ENCODE results near the gene DEFB113.
"Not testable (repeated sequence)": the region's sequence is repeated elsewhere in the genome, so short reads cannot be mapped to it uniquely, and the experiment has no call there.

DEFB113 gene

DNA sequence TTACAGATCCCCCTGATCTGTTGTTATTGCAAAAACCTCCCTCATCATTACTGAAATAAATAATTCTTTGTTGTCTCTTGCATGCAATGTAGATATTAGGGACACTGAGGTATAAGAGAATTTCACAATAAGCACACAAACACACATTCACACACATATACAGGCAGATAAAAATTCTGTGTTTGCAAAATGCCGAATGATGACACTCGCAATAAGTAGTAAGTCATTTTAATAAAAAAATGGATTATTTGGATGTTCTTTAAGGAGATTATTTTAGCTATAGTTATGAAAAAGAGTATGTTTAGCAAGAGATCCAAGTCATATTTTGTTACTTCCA is 19.0 kb downstream of the DEFB113 start:
- Histone ChIP-seq H3K9me3 (ENCODE audit: low read depth, low read length) (no peaks in the 10 kb centered on the region; the same call in 1 of the 2 replicates), H3K9ac (ENCODE audit: insufficient read length) (no peak overlapping the region), H3K4me3 (no peak overlapping the region), H3K27ac (no peak overlapping the region), H3K36me3 (ENCODE audit: insufficient read depth, low read length) (no peaks in the 10 kb centered on the region)
- DNase-seq (ENCODE audit: low read depth, low spot score): no peak
- TF ChIP-seq POLR2AphosphoS5 (IDR thresholded peaks at IDR 0.05; ENCODE audit: borderline replicate concordance, low read depth, low read length) (no peak), EZH2 (IDR thresholded peaks at IDR 0.05) (no peak), FOXP2 (optimal IDR thresholded peaks at IDR 0.05; ENCODE audit: control extremely low read depth, extremely low read length, insufficient read depth) (no peak)

DNA sequence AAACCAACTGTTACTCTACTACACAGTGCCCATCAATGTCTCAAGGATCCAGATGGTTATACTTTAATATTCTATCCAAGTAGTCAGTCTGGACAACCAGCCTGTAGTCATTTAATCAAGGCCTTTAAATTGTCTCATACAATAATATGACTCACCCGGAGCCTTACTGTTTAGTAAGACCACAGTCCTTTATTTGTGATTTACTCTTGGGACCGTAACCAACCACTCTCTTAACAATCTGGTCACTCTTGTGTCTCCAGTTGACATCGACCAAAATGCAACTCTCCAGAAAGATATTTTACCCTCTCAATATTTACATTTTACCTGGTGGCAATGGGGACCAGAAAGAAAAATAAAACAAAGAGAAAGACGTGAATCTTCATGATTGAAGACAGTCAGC is 20.4 kb downstream of the DEFB113 start:
- TF ChIP-seq FOXP2 (optimal IDR thresholded peaks at IDR 0.05; ENCODE audit: control extremely low read depth, extremely low read length, insufficient read depth) (no peak), POLR2AphosphoS5 (IDR thresholded peaks at IDR 0.05; ENCODE audit: borderline replicate concordance, low read depth, low read length) (no peak), EZH2 (IDR thresholded peaks at IDR 0.05) (no peak)
- Histone ChIP-seq H3K27ac (no peak overlapping the region), H3K4me3 (no peak overlapping the region), H3K9me3 (ENCODE audit: low read depth, low read length) (no peaks in the 10 kb centered on the region; the same call in 1 of the 2 replicates), H3K36me3 (ENCODE audit: insufficient read depth, low read length) (no peaks in the 10 kb centered on the region), H3K9ac (ENCODE audit: insufficient read length) (no peak overlapping the region)
- DNase-seq (ENCODE audit: low read depth, low spot score): no peak

DNA sequence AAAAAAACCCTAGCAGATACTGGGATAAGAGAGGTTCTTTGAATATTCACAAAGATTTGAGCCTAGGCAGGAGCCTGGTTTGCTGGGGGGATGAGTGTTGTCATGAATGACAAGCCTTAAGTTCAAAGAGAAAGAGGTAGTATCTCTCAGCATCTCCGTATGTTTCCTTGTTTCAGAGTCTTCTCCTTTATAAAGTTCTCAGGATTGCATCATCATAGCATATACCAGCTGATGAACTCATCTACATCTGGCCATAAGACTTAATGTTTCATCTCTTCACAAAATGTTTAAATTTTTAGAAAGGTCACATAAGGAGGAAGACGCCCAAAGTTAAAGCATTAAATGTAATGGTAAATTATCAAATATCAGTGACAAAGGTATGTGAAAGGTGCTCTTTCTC is 22.6 kb downstream of the DEFB113 start:
- Histone ChIP-seq H3K4me3 (no peak overlapping the region), H3K9me3 (ENCODE audit: low read depth, low read length) (no peaks in the 10 kb centered on the region; the same call in 1 of the 2 replicates), H3K36me3 (ENCODE audit: insufficient read depth, low read length) (no peaks in the 10 kb centered on the region), H3K27ac (no peak overlapping the region), H3K9ac (ENCODE audit: insufficient read length) (no peak overlapping the region)
- TF ChIP-seq FOXP2 (optimal IDR thresholded peaks at IDR 0.05; ENCODE audit: control extremely low read depth, extremely low read length, insufficient read depth): no peak
- TF ChIP-seq POLR2AphosphoS5 (IDR thresholded peaks at IDR 0.05; ENCODE audit: borderline replicate concordance, low read depth, low read length): no peak
- no peak for TF ChIP-seq EZH2 (IDR thresholded peaks at IDR 0.05)
- DNase-seq (ENCODE audit: low read depth, low spot score): no peak

DNA sequence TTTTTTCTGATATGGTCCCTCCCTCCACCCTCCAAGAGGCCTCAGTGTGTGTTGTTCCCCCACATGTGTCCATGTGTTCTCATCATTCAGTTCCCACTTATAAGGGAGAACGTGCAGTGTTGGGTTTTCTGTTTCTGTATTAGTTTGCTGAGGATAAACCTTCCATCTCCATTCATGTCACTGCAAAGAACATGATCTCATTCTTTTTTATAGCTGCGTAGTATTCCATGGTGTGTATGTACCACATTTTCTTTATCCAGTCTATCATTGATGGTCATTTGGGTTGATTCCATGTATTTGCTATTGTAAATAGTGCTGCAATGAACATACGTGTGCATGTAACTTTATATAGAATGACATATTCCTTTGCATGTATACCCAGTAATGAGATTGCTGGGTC is 25.4 kb downstream of the DEFB113 start:
- H3K4me3 ChIP-seq; H3K36me3 ChIP-seq (ENCODE audit: insufficient read depth, low read length); H3K27ac ChIP-seq; H3K9me3 ChIP-seq (ENCODE audit: low read depth, low read length); H3K9ac ChIP-seq (ENCODE audit: insufficient read length); DNase-seq (ENCODE audit: low read depth, low spot score): not testable (repeated sequence)

DNA sequence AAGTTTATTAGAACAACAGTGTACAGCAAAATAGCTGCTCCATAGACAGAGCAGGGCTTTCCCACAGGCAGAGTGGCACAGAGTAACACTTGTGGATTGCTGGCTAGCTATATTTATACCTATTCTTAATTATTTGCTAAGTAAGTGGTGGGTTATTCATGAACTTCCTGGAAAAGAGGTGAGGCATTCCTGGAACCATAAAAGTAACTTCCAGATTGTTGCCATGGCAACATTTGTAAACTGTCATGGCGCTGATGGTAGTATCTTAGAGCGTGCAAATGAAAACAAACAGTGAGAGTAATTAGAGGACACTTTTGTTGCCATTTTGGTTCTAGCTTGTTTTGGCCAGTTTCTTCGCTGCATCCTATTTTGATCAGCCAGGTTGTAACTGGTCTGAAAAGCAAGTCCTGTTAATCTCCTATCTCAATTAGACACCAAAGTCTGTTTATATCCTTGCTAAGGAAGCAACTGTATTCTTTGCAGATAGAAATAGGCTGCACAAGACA is 29.4 kb downstream of the DEFB113 start:
- H3K27ac ChIP-seq: no peak overlapping the region
- no peaks in the 10 kb centered on the region for H3K9me3 ChIP-seq (ENCODE audit: low read depth, low read length)
- no peak for TF ChIP-seq POLR2AphosphoS5 (IDR thresholded peaks at IDR 0.05; ENCODE audit: borderline replicate concordance, low read depth, low read length)
- TF ChIP-seq FOXP2 (optimal IDR thresholded peaks at IDR 0.05; ENCODE audit: control extremely low read depth, extremely low read length, insufficient read depth): no peak
- no peak for TF ChIP-seq EZH2 (IDR thresholded peaks at IDR 0.05)
- no peak for DNase-seq (ENCODE audit: low read depth, low spot score)
- no peak overlapping the region for H3K9ac ChIP-seq (ENCODE audit: insufficient read length)
- no peaks in the 10 kb centered on the region for H3K36me3 ChIP-seq (ENCODE audit: insufficient read depth, low read length)
- no peak overlapping the region for H3K4me3 ChIP-seq

DNA sequence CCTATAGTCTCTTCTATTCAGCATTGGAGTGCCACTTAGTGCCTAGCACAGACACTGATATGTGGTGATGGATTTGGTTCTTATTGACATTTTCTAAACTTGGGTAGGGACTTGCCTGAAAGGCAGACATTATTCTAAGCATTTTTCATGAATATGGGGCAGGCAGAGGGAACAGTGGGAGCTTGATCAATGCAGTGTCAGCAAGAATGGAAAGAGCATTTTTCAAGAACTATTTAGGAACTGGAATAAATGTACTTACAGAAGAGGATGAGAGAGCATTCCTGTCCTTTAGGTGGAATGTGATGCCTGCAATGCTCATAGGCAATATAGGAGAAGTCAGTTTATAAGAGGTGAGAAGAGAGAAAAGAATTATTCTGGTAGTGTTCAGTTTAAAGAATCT is 31.6 kb downstream of the DEFB113 start:
- no peak for DNase-seq (ENCODE audit: low read depth, low spot score)
- Histone ChIP-seq H3K4me3 (no peak overlapping the region), H3K36me3 (ENCODE audit: insufficient read depth, low read length) (no peaks in the 10 kb centered on the region), H3K27ac (no peak overlapping the region), H3K9me3 (ENCODE audit: low read depth, low read length) (no peaks in the 10 kb centered on the region), H3K9ac (ENCODE audit: insufficient read length) (no peak overlapping the region)
- no peak for TF ChIP-seq EZH2 (IDR thresholded peaks at IDR 0.05)
- TF ChIP-seq FOXP2 (optimal IDR thresholded peaks at IDR 0.05; ENCODE audit: control extremely low read depth, extremely low read length, insufficient read depth): no peak
- TF ChIP-seq POLR2AphosphoS5 (IDR thresholded peaks at IDR 0.05; ENCODE audit: borderline replicate concordance, low read depth, low read length): no peak

DNA sequence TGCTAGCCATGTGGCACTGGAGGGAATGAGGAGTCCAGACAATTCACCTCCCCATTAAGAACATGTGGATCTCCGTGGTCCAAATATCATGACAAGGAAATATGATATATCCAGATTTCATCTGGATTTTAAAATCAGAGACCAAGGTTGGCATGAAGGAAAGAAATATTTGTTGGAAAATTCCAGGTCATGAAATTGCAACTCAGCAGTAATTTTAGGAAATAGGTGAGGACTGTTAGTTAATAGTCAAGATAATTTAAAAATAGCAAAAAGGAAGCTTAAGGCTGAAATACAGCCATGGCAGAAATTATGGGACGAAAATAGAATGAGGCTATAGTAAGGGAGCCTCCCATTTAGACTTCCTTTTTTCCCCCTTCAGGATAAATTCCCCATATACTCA is 32.4 kb downstream of the DEFB113 start:
- no peak overlapping the region for H3K4me3 ChIP-seq
- no peak overlapping the region for H3K9ac ChIP-seq (ENCODE audit: insufficient read length)
- no peak for TF ChIP-seq EZH2 (IDR thresholded peaks at IDR 0.05)
- no peak for TF ChIP-seq FOXP2 (optimal IDR thresholded peaks at IDR 0.05; ENCODE audit: control extremely low read depth, extremely low read length, insufficient read depth)
- no peak for TF ChIP-seq POLR2AphosphoS5 (IDR thresholded peaks at IDR 0.05; ENCODE audit: borderline replicate concordance, low read depth, low read length)
- no peaks in the 10 kb centered on the region for H3K9me3 ChIP-seq (ENCODE audit: low read depth, low read length)
- no peak overlapping the region for H3K27ac ChIP-seq
- DNase-seq (ENCODE audit: low read depth, low spot score): no peak
- no peaks in the 10 kb centered on the region for H3K36me3 ChIP-seq (ENCODE audit: insufficient read depth, low read length)

DNA sequence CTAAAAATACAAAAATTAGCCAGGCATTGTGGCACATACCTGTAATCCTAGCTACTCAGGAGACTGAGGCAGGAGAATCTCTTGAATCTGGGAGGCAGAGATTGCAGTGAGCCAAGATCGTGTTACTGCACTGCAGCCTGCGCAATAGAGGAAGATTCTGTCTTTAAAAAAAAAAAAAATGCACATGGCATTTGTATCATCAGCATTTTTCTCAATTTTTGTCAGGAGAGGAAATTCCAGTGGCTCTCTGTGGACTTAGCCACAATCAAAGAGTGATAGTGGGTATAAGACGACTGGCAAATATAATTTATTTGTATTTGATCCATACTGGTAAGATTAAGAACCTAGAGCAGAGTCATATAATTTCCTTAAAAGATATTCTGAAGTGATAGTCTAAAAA is 34.0 kb downstream of the DEFB113 start:
- no peak for DNase-seq (ENCODE audit: low read depth, low spot score)
- TF ChIP-seq EZH2 (IDR thresholded peaks at IDR 0.05): no peak
- TF ChIP-seq FOXP2 (optimal IDR thresholded peaks at IDR 0.05; ENCODE audit: control extremely low read depth, extremely low read length, insufficient read depth): no peak
- no peak for TF ChIP-seq POLR2AphosphoS5 (IDR thresholded peaks at IDR 0.05; ENCODE audit: borderline replicate concordance, low read depth, low read length)
- H3K36me3 ChIP-seq (ENCODE audit: insufficient read depth, low read length): no peaks in the 10 kb centered on the region
- H3K27ac ChIP-seq: no peak overlapping the region
- H3K9me3 ChIP-seq (ENCODE audit: low read depth, low read length): no peaks in the 10 kb centered on the region
- no peak overlapping the region for H3K4me3 ChIP-seq
- no peak overlapping the region for H3K9ac ChIP-seq (ENCODE audit: insufficient read length)

DNA sequence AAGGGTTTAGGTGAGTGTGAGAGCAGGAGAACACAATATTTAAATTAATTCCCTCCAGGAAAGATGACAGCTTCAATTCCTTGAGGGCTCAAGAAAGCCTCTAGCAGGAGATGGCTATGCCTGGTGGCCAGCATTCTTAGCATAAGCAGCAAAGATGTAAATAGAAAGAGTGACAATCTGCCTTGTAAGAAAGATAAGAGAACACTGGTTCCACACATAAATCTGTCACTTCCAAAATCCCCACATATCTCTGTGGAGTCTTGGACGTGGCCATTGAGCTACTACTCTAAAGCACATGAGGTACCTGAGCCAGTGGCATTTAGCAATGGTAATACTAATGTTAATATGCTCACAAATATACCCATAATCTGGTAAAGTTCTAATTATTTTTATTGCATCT is 34.7 kb downstream of the DEFB113 start:
- Histone ChIP-seq H3K36me3 (ENCODE audit: insufficient read depth, low read length) (no peaks in the 10 kb centered on the region), H3K27ac (no peak overlapping the region), H3K9me3 (ENCODE audit: low read depth, low read length) (no peaks in the 10 kb centered on the region), H3K9ac (ENCODE audit: insufficient read length) (no peak overlapping the region), H3K4me3 (no peak overlapping the region)
- TF ChIP-seq FOXP2 (optimal IDR thresholded peaks at IDR 0.05; ENCODE audit: control extremely low read depth, extremely low read length, insufficient read depth) (no peak), POLR2AphosphoS5 (IDR thresholded peaks at IDR 0.05; ENCODE audit: borderline replicate concordance, low read depth, low read length) (no peak), EZH2 (IDR thresholded peaks at IDR 0.05) (no peak)
- DNase-seq (ENCODE audit: low read depth, low spot score): no peak

Data from SK-N-MC (cell line).